Lower lobe of right lung (tissue), 2 donors: Measurements from ENCODE around the gene ANKRD63. TPM values are rescaled to one million over a fixed set of nuclear protein-coding genes. Genes with fewer than 3 reads are reported as not detected.

ENCODE experiments used
- ATAC-seq, 2 donors: fragments of 200-7000 bp; cut with Tn5 transposase; one replicate each; pipeline ENCODE4 v1.9.1; 2020 to 2022; ENCODE audit warnings: mild to moderate bottlenecking in 2 of 2, moderate library complexity in 2 of 2
- DNase-seq: peaks from one replicate; pipeline ENCODE4 v3.0.0-alpha.2; 2020
- H3K27ac ChIP-seq: fragments of 200-600 bp; one replicate; pipeline ENCODE4 v1.8.0; 2022
- H3K27me3 ChIP-seq: fragments of 200-600 bp; one replicate; pipeline ENCODE4 v1.8.0; 2022; ENCODE audit warnings: low read depth
- H3K36me3 ChIP-seq: fragments of 200-600 bp; one replicate; pipeline ENCODE4 v1.8.0; 2022; ENCODE audit warnings: mild to moderate bottlenecking
- H3K4me1 ChIP-seq: fragments of 200-600 bp; one replicate; pipeline ENCODE4 v1.8.0; 2022
- H3K4me3 ChIP-seq: fragments of 200-600 bp; one replicate; pipeline ENCODE4 v1.8.0; 2022; ENCODE audit warnings: mild to moderate bottlenecking
- H3K9me3 ChIP-seq: fragments of 200-600 bp; one replicate; pipeline ENCODE4 v1.8.0; 2022
- intact Hi-C: fragments of 100-400 bp; cut with DNase I; formaldehyde crosslinking; loops from one replicate; pipeline ENCODE4 v1.11.0; 2022
- total RNA-seq: library from RNA; stranded (reverse); fragmentation: NEBNext Ultra II Directional; extraction: Animal tissue kit (Norgen Biotek cat#: 25700); gene quantifications from one replicate; pipeline ENCODE4 v1.2.1, GENCODE V29; 2021
- TF ChIP-seq, protein P1 (sequence below): fragments of 200-600 bp; IDR thresholded peaks from one replicate; pipeline ENCODE4 v1.8.0; 2022; ENCODE audit warnings: antibody characterized with exemption, mild to moderate bottlenecking
- donor health status: DM: no; HTN: yes; CAD: no; lungs with severe emphysema.

The ANKRD63 gene
- total RNA-seq, 1 donor from 2014 or later, result not detected

DNA sequence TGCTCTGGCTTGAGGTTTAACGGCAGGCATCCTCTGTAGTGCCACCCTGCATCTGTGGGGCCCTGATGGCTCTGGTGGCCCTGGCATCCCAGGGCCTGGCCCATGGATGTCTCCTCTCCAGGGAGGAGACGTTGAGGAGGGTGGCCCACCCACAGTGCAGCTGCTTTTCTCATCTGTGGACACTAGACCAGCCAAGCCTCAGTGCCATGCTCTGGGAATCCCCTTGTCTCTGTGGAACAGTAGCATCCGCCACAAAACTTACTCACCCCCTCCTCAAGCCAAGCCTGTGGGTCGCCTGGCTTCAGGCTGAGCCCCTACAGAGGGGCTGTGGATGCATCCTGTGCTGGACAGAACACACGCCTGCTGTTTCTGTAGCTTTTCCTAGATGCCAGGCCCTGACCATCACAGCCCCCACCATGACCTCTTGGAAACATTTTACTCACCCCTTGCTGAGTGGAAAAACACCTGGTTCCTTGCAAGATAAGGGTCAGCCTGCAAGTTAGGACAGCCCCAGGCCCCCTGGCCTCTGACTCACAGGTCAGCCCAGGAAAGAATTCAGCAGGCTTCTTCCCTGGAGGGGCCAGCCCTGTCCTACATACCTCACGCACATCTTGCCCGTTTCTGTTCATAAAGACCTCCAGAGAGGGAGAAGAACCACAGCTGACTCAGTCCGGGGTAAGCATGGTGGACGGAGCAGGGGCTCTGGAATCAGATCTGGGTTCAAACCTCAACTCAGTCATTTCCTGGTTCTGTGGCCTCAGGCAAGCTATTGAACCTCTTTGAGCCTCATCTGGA, 25.0 kb downstream of the ANKRD63 start:
- intact Hi-C loops, result no loop called here

DNA sequence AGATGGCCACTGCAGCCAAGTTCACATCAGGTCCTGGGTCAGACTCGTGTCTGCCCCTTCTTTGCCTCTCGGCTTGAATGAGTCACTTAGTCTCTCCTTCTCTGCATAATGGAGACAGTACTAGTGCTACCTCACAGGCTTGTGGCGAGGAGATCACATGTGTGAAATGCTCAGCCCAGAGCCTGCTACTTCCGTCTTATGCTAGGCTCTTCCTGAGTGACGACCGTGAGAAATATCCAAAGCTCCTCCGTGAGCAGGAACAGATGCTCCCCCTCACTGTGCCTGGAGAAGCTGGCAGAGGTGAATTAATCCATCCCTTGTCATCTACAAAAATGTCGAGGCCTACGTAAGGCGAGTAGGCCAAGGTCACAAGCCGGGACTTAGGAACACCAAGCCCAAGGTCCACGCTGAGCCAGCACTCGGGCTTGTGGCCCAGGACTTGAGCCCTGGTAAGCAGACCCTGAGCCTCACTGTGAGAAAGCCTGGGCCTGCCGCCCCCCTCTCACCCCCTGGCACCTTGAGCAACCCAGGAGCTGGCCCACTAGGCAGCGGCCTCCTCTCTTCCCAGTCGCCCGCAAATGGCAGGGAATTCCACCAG, 26.1 kb downstream of the ANKRD63 start:
- intact Hi-C loops, result no loop called here
- Histone ChIP-seq H3K36me3 (no peaks in the 10 kb centered on the region), H3K9me3 (no peaks in the 10 kb centered on the region), H3K27ac (no peak overlapping the region), H3K27me3 (peaks cover 17% of the 10 kb centered on the region), H3K4me1 (peaks cover 22% of the 10 kb centered on the region), H3K4me3 (no peak overlapping the region)
- DNase-seq (no peak), ATAC-seq (no peak)
- TF ChIP-seq, protein P1, sequence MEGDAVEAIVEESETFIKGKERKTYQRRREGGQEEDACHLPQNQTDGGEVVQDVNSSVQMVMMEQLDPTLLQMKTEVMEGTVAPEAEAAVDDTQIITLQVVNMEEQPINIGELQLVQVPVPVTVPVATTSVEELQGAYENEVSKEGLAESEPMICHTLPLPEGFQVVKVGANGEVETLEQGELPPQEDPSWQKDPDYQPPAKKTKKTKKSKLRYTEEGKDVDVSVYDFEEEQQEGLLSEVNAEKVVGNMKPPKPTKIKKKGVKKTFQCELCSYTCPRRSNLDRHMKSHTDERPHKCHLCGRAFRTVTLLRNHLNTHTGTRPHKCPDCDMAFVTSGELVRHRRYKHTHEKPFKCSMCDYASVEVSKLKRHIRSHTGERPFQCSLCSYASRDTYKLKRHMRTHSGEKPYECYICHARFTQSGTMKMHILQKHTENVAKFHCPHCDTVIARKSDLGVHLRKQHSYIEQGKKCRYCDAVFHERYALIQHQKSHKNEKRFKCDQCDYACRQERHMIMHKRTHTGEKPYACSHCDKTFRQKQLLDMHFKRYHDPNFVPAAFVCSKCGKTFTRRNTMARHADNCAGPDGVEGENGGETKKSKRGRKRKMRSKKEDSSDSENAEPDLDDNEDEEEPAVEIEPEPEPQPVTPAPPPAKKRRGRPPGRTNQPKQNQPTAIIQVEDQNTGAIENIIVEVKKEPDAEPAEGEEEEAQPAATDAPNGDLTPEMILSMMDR, result no peak

More for the DNA sequence above, 25.0 kb downstream of the ANKRD63 start:
- TF ChIP-seq, protein P1, result no peak
- Histone ChIP-seq H3K27ac (no peak overlapping the region), H3K27me3 (peaks cover 9% of the 10 kb centered on the region), H3K36me3 (no peaks in the 10 kb centered on the region), H3K4me1 (peaks cover 13% of the 10 kb centered on the region), H3K9me3 (no peaks in the 10 kb centered on the region), H3K4me3 (no peak overlapping the region)
- ATAC-seq (no peak), DNase-seq (no peak)

DNA sequence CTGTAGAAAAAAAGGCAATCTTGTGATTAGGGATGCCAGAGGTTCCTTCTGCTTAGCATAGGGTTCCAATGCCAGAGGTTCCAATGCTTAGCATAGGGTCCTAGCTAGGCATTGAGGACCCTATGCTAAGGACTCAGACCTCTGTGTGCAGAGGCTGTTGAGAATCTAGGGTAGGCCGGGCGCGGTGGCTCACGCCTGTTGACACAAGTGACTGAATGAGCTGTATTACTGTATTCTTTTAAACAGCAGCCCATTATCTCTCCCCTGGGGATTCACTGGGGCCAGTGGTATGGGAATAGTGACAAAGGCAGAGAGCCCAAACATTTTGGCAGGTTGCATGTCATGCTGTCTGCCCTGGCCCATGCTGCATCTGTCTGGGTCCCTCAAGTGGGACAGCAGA, 27.8 kb downstream of the ANKRD63 start:
- intact Hi-C loops, result no loop called here
- Histone ChIP-seq H3K4me1 (peaks cover 22% of the 10 kb centered on the region), H3K9me3 (no peaks in the 10 kb centered on the region), H3K4me3 (no peak overlapping the region), H3K27ac (no peak overlapping the region), H3K36me3 (no peaks in the 10 kb centered on the region), H3K27me3 (peaks cover 17% of the 10 kb centered on the region)
- TF ChIP-seq, protein P1, result no peak
- ATAC-seq, result no peak
- no peak for DNase-seq

DNA sequence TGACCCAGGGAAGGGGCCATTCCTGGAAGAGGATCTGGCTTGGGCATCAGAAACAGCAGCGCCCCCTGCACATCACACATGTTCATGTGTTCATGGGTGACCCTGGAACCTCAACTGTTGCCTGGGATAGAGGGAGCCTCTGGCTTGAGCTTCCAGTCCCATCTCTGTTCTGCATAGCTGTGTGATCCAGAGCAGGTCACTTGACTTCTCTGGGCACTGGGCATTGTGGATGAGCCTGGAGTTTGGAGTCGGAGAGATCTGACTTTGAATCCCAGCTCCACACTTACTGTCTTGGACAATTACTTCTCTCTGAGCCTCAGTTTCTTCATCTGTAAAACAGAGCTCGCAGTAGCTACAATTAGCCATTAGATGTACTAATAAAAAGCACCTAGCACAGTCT, 28.4 kb downstream of the ANKRD63 start:
- Histone ChIP-seq H3K4me1 (peaks cover 22% of the 10 kb centered on the region), H3K36me3 (no peaks in the 10 kb centered on the region), H3K27me3 (peaks cover 17% of the 10 kb centered on the region), H3K4me3 (no peak overlapping the region), H3K27ac (no peak overlapping the region), H3K9me3 (no peaks in the 10 kb centered on the region)
- ATAC-seq (no peak), DNase-seq (no peak)
- TF ChIP-seq, protein P1, result no peak
- intact Hi-C loops, result no loop called here

DNA sequence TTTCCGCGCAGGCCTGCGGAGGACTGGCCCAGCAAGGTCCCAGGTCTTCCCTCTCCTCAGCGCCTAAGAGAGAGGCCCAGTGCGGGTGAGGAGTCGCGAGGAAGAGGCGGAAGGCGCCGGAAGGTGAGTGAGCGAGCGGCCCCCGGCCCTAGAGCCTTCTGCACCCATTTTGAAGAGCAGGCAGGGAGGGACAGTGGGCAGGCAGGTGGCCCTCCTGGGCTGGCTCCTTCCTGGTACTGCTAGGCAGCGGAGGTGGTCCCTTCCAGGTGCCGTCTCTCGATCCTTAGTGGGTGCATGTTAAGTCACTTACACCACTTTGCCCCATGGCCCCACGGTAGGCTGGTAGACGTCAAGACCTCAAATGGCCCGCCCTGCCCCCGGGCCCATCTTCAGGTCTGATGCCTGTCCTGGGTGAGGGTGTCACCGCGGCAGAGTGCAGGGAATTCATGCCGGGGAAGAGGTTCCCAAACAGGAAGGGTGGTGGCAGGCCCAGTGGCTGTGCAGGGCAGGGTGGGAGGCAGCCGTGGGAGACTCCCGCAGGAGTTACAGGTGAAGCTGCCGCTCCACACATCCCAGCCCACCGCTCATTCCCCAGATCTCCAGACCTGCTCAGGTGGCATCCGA, 29.6 kb downstream of the ANKRD63 start:
- DNase-seq (no peak), ATAC-seq (peak in 1 of 2 donors; percentile 27)
- TF ChIP-seq, protein P1, result no peak
- intact Hi-C loops, result no loop called here
- Histone ChIP-seq H3K36me3 (no peaks in the 10 kb centered on the region), H3K27me3 (peaks cover 17% of the 10 kb centered on the region), H3K4me3 (peak overlapping the region; percentile 65), H3K9me3 (no peaks in the 10 kb centered on the region), H3K4me1 (peaks cover 22% of the 10 kb centered on the region), H3K27ac (peak overlapping the region; percentile 60)
